Cortex of kidney (tissue), 1 donor: ENCODE results near the gene PNMA8B.
"Not testable (repeated sequence)": the region's sequence is repeated elsewhere in the genome, so short reads cannot be mapped to it uniquely, and the experiment has no call there.

ENCODE experiments used
- DNase-seq: peaks from one replicate; lab custom pipeline; 2025; lab: John Stamatoyannopoulos, UW

PNMA8B gene

GRCh38 chr19:46513461-46514236, 18.0 kb upstream of the PNMA8B start:
- no peak for DNase-seq

GRCh38 chr19:46511237-46511636, 15.6 kb upstream of the PNMA8B start:
- DNase-seq = no peak

DNA sequence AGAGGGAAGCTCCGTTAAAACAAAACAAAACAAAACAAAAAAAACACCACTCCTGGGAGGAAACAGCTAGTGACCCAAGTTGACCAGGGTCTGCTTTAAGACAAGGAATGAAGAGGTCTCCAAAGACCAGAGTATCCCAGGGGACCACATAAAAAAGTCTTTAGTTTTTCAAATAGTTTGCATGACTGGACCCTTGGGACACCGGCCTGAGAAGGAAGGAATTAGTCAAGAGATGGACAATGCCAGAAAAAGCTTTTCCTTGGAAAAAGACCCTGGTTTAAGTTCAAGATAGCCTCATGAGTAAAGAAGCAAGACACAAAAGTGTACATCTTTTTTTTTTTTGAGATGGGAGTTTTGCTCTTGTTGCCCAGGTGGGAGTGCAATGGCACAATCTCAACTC, 12.5 kb upstream of the PNMA8B start:
- no peak for DNase-seq

GRCh38 chr19:46503848-46504453, 8.3 kb upstream of the PNMA8B start:
- no peak for DNase-seq

- no peak for DNase-seq
These were observed 7.2 kb upstream of the PNMA8B start for GRCh38 chr19:46502891-46503290.

DNA sequence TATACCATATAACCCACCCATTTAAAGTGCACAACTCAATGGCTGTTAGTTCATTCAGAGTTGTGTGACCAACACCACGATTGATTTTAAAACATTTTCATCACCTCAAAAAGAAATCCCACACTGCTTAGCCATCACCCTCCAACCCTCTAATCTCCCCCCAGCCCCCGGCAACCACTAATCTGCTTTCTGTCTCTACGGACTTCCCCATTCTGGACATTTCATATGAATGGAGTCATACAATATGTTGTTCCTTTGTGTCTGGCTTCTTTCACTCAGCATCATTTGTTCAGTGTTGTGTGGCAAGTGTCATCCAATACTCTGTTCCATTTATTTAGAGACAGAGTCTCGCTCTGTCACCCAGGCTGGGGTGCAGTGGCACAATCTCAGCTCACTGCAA, 4.0 kb upstream of the PNMA8B start:
- DNase-seq = no peak

GRCh38 chr19:46497773-46498172, 2.1 kb upstream of the PNMA8B start:
- DNase-seq = no peak

DNA sequence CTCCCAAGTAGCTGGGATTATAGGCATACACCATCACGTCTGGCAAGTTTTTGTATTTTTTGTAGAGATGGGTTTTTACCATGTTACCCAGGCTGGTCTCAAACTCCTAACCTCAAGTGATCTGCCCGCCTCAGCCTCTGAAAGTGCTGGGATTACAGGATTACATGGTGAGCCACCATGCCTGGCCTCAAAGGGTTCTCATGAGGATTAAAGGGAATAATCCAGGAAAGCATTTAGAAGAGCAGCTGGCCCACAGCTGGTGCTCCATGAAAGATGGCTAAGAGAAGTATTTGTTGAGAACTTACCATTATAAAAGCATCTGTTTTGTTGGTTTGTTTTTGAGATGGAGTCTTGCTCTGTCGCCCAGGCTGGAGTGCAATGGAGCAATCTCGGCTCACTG, 1.2 kb upstream of the PNMA8B start:
- DNase-seq = not testable (repeated sequence)

DNA sequence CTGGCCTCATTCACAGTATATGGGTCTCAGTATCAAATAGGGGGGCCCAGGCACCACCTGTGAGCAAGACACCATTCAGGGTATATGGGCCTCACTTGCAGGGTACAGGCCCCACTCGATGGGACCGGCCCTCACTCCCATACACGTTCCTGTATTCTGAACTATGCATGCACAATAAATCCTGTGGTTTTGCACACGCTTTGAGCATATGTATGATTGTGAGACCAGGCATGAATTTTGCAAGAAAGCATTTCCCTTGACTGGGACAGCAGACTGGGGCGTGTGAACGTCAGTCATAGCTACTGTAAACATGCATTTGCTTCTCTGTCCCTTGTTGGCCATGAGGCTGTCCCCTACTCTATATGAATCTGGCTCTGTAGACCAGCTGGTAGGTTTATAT, 637 bp upstream of the PNMA8B start:
- DNase-seq = no peak

DNA sequence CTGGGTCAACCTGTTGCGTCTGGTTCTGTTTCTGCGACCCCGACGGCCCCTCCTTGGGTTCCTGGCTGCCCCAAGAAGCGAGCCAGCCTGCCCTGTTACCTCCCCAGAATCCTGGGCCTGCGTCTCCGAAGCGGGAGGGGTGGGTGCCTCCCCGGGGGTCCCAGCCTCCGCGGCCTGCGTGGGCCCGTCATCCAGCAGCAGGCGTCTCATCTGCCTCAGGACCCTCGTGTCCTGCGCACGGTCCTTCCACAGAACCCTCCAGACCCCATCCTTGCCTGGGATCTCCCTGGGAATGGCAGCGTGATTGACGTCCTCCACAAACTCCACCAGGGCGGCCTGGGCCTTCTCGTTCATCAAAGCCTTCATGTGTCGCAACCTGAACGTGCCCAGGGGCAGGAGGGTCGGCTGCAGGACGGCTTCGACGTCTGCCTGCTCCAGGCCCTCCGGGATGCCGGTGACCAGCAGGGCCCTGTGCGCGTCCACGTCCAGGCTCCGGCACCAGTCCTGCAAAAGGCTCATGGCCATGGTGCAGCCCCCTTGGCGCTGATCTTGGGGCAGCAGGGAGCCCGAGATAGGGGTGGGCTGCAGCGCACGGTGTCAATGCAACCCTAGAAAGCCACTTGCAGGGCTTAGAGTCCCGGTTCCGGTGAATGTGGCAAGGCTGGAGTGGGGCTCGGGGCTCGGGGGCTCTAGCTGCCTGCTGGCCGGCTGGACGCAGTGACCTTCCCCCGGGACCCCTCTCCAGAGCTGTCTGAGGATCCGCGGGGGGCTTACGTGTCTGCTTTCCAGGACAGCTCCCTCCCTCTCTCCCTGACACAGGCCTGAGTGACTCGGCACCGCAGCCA, 504 bp downstream of the PNMA8B start:
- no peak for DNase-seq

DNA sequence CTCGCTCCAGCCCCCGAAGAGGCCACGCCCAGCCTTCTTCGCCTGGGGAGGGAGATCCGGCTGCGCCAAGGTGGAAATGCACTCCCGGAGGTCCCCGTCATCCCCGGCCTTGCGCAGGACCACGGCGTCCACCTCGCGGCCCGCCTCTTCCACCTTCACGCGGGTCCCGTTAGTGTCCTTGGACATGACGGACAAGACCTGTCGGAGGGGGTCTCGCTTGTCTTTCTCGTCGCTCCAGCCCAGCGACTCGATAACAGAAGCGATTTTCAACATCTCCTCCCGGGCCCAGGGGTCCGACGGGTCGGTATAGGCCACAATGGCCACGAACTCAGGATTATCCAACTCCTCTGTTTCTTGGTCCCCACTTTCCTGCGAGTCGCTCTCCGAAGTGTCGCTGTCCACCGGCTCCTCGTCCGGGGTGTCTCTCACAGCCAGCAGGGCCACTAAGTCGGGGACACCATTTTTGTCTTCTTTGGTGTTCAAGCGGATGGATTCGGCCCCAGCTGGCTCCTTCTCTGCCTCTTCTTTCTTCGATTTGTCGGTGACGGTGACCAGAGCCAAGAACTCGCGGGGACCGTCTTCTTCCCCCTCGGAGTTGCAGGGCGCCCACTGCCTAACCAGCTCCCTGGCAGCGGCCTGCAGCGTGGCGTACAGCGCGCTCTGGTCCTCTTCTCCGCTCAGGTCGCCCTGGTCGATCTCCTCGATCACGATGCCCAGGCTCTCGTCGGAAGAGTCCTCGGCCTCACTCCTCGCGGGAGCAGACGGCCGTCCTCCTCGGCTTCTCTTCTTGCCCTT, 1.3 kb downstream of the PNMA8B start:
- no peak for DNase-seq

DNA sequence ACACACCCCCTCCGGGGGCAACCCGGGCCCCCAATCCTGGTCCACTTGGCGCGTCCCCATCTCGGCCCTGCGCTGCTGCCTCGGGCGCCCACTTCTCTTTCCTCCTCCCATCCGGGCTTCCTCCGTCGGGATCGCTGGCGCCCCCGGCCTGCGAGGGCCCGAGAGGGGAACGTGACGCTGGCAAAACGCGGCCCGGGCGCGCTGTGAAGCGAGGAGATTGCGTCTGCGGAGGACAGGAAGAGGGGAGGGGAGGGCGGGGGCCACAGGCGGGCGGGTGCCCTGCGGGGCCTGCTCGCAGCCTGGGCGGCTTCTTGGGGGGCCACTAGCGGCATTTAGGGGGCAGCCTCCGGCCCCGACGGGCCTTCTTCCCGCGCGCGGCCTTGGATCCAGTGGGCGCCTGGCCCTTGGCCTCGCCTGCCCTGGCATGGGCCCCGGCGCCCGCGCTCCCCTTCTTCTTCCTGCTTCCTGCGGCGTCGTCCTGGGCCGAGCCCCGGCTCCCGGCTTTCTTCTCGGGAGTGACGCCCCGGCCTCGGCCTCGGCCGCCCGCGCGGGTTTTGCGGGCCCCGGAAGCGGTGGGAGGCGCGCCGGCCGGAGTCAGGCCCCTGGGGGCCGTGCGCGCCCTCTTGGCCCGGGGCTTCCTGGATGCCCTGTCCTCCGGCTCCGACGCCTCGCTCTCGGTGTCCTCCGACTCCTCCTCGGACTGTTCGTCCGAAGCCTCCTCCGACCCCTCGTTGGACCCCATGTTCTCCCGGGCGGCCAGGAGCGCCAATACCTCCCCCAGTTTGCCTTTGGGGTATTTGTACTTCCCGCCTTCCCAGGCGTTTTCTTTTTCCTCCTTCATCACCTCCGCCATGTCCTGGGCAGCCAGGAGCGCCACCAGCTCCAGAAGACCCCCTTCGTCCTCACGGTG, 2.2 kb downstream of the PNMA8B start:
- DNase-seq = no peak

DNA sequence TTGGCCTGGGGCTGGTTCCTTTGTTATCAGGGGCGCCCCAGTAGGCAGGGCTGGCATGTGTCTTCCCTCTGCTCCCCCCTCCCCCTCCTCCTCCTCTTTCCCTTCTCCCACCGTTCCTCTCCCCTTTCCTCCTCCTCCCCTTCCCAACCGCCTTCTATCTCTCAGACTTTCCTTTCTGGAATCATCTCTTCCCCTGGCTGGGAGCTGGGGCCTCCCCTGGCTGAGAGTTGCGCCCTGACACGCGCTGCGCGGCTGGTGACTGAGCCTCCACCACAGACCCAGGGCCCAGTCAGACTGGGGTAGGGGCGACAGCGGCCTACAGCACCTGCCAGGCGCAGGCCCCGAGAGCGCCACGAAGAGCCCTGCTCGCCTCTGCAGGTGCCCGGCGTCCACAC, 2.8 kb downstream of the PNMA8B start:
- DNase-seq = no peak

DNA sequence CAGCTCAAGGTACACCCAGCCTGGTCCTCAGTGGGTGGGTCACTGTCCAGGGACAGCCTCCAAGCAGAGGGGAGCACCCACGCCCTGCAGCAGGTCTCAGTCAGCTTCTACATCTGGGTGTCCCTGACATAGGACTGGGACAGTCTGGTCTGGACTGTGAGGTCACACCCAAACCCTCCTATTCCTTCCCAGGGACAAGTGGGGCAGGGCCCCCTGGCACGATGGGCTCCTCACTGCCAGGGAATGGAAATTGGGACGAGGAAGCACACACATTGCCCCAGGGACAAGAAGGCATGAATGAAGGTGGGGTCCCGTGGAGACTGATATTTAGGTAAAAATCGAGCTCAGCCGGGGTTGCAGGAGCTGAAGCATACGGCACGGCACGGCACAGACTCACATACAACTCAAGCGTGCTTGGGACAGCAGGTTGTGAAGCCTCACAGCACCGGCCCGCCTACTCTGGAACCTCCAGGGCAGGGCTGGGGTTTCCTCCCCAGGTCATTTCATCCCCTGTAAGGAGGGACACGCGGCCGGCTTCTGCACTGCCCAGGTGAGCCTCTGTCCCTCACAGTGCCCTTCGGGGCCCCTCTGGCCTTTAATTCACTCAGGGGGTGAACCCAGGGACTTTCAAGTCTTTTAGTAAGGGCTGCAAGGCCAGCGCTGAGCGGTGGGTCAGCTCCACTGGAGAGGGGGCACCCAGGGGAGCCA, 3.5 kb downstream of the PNMA8B start:
- DNase-seq = no peak

DNA sequence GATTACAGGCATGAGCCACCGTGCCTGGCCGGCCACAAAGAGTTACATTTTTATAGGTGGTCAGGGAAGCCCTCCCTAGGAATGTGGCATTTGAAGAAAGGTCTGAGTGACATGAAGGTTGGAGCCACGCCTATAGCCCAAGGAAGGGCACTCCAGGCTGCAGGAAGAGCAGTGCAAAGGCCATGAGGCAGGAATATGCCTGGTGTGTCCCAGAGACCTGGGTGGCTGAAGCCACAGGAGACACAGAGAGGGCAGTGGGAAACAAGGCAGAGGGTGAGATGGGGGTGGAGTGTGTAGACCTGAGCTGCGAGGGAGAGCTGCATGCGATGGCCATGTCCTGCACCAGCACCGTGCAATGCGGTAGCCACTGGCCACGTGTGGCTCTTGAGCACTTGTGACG, 4.9 kb downstream of the PNMA8B start:
- no peak for DNase-seq

DNA sequence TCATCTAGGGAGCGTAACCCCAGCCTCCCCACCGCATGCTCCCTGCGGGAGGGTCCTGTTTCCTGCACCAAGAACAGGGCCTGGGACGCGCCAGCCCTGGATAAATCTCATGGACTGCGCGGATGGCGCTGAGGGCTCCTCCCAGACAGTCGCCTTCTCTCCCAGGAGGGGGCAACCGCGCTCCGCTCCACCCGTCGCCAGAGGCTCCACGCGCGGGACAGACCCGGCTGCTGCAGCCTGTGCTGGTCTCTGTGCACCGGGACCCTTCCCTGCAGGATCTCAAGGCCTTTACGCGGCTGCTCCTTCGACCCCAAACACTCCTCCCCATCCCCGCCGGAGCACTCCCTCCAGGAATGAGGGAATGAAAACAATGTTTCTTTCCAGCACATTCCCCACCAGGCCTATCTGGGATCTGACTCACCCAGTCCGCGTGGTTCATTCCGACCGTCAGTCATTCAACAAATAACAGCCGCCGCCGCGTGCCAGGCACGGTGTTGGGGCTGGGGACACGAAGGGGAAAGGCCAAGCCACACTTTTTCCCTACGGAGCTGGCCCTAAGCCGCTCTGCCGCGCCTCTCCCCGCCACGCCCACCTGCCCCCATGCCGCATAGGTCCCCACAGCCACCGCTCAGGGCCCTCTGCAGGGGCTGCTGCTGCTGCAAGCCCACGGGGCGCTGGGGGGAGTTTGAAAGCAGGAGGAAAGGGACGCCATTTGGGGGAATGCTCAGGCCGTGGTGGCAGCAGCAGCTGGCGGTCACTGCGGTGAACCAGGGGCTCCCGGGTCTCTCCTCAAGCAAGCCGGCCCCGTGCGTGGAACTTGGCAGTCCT, 6.0 kb downstream of the PNMA8B start:
- no peak for DNase-seq

DNA sequence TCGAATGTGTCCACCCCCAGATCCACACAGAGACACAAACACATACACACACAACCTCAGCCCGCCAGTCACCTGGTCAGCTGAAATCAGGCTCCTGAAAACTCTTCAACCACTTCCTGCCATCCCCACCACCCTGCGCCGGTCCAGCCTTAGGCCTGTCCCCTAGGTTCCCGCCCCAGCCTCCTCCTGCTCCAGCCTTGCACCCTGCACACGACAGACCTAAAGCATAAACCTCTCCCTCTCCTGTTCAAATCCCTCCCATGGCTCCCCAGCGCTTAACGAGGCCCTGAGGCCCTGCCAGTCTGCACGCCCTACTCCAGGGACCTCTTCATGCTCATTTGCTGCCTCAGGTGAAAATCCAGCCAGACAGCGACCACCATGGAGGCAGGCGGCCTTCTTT, 7.1 kb downstream of the PNMA8B start:
- DNase-seq = no peak

DNA sequence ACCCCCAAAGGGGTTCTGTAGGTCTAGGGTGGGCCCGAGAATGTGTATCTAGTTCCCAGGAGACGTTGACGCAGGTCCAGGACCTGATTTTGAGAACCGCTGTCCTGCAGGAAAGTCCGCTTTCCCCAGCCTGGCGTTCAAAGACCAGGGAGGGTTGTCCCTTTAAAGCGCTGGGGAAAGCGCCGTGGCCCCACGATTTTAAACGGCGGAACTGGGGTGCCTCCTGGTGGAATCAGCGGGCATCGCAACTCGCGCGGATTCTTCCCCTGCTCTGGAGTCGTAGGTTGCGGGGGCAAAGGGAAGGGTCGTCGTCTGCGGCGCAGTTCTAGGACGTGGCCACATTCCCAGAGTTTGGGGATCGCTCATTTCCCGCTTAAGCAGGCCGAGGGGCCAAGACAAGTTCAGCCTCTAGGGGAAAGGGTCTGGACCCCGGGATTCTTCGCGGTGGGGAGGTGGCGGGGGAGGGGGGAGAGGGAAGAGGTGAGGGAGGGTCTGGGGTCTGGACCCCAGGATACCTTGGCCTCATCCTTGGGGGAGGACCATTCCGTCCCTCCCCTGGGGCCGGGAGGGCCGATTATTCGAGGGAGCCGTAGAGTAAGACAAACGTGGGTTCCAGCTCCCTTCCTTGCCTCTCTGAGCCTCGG, 7.7 kb downstream of the PNMA8B start:
- no peak for DNase-seq

DNA sequence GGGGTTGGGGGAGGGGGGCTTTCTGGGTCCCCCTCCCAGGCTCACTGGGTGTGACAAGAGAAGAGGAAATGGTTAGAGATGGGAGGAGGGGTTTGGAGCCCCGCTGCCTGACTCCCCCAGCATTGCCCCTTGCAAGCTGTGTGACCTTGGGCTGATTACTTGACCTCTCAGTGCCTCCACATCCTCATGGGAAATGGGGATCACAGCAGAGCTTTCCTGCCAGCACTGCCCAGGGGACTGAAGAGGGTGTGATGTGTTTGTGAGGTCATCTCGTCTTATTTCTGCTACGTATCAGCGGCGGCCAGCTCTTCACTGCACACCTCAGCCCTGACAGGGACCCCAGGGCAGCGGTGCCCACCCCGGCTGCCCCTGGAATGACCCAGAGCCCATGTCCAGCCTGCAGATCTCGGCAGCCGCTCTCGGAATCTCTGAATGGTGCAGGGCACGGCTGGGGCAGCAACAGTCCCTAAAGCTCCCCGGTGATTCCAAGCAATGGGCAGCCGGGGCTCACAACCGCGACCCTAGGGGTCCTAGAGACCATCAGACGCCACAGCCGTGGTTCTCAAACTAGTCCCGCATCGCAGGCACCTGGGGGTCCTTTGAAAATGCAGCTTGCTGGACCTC, 8.4 kb downstream of the PNMA8B start:
- no peak for DNase-seq
